ENCODE measurements around the gene PDK1.
"Not testable (repeated sequence)": the region's sequence is repeated elsewhere in the genome, so short reads cannot be mapped to it uniquely, and the experiment has no call there.

PDK1 gene

DNA sequence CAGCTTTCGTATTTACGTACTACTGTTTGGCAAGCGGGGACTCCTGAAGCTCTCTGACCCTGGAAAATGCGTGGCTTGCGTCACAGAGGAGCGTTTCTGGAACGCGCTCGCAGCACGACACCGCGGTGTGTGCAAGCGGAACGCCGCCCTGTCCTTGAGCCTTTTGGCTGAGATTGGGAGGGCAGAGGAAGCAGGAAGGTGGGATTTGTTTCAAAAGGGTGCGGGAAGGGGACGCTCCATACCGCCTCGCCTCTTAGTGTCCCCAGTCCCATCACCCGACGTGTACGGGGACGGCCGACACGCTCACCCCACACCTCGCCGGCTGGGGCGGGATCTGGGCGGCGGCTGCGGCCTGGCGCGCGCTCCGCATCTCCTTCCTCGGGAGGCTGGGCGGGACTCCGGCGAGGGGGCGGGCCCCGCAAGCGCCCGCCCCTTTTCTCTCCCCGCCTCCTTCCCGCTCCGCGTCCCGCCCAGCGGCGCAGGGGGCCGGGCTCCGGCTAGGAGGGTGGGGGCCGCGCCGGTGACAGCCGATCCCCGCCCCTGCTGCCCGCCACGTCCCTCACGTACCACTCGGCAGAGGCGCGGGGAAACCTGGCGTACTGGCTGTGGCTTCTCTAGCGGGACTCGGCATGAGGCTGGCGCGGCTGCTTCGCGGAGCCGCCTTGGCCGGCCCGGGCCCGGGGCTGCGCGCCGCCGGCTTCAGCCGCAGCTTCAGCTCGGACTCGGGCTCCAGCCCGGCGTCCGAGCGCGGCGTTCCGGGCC lies at the start of gene PDK1:
TSS of gene PDK1 (plus strand) at position 569 of the 762 bp plus-strand sequence. CDS start at position 630, 61 bp downstream.
- peak; percentile 91 for DNase-seq (ENCODE audit: low spot score)

- DNase-seq (ENCODE audit: low spot score), result no peak
These were observed 48.7 kb upstream of the PDK1 start for GRCh38 chr2:172507199-172507598.

- DNase-seq (ENCODE audit: low spot score), result no peak
These were observed 45.8 kb upstream of the PDK1 start for GRCh38 chr2:172510088-172510487.

- DNase-seq (ENCODE audit: low spot score), result no peak
These were observed 45.3 kb upstream of the PDK1 start for GRCh38 chr2:172510548-172510947.

- DNase-seq (ENCODE audit: low spot score), result no peak
These were observed 42.9 kb upstream of the PDK1 start for GRCh38 chr2:172512810-172513523.

DNA sequence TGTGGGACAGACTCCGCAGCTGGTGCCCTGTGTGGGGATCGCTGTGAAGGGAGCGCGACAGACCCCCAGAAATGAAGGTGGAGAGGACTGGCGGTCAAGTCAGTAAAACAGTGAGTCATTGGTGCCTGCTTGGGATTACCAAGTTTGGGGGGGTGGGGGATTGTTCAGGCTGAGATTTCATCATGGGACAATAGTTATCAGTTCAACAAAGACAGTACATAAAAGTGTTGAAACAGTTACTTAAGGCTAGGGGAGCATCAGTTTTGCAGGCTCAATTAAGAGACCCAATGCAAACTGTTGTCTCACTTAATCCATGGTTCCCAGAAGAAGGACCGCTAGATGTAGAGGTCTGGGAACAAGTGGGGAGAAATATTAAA lies 42.4 kb upstream of the PDK1 start:
- DNase-seq (ENCODE audit: low spot score), result no peak

DNA sequence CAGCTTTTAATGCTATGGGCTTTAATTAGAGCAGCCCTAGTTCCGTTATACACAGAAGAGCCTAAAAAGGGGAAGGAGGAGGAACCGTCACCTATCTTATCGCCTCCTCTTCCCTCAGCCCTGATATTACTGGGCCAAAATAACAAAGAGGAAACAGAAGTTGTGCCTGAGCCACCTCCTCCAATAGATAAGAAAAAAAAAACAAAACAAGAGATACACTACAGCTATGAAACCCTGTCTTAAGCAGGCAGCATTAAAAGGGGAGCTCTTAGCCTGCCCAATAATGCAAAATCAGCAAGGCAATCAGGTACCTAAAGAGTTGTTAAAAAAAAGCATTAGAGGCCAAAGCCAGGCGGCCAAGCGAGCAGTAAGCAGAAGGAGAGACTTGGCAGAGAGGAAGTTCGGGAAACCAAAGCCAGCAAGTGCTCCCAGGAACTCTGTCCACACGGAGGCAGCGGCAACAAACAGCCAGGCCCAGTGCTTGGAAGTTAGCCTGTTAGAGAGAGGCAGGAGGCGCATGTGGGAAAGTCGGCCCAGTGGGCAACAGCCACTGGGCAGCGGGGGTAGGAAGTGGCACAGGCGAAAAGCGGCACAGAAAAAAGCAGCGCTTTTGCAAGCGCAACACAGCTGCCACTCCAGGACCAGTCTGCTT lies 41.8 kb upstream of the PDK1 start:
- peak; percentile 50 for DNase-seq (ENCODE audit: low spot score)

DNA sequence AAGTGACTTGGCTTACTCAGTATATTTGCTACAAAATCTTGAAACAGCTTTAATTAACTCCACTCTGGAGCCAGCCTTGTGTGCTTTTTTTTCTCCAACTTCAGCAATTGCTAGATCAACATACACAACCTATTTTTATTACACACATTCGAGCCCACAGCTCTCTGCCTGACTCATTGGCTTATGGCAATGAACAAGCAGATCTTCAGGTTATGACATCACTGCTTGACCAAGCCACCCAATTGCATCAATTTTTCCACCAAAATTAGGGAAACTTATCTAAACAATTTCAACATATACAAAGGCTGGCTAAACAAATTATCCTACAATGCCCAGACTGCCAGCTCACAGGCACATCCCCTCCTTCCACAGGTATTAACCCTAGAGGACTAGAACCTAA lies 39.6 kb upstream of the PDK1 start:
- no peak for DNase-seq (ENCODE audit: low spot score)

- no peak for DNase-seq (ENCODE audit: low spot score)
These were observed 36.9 kb upstream of the PDK1 start for GRCh38 chr2:172518995-172519394.

- DNase-seq (ENCODE audit: low spot score), result no peak
These were observed 30.3 kb upstream of the PDK1 start for GRCh38 chr2:172525601-172526000.

DNA sequence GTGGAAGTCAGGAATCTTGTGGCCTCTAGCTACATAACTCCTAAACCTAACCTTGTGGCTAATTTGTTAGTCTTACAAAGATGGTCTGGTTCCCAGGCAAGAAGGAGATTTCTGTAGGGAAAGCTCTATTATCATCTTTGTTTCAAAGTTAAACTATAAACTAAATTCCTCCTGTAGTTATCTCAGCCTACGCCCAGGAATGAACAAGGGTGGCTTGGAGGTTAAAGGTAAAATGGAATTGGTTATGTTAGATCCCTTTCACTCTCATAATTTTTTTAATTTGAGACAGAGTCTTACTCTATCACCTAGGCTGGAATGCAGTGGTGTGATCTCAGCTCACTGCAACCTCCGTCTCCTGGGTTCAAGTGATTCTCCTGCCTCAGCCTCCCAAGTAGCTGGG lies 24.6 kb upstream of the PDK1 start:
- no peak for DNase-seq (ENCODE audit: low spot score)

GRCh38 chr2:172532461-172532860 lies 23.4 kb upstream of the PDK1 start:
- DNase-seq (ENCODE audit: low spot score), result not testable (repeated sequence)

DNA sequence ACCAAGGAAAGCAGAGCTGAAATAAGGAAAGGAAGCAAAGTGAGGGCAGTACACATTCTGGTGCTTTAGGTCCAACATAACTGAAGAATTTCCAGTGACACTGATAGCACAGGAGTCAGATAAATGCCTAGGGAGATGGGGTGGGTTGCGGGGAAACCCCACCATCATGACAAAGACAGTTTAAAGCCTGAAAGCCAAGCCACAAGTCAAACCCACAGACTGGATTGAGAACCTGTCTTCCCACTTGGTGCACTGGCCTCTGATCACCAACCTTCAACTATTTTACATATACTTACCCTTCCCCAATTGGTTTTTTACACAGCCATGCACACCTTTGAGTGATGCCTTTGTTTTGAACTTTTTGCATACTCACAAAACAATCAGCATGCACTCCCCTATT lies 22.2 kb upstream of the PDK1 start:
- no peak for DNase-seq (ENCODE audit: low spot score)

DNA sequence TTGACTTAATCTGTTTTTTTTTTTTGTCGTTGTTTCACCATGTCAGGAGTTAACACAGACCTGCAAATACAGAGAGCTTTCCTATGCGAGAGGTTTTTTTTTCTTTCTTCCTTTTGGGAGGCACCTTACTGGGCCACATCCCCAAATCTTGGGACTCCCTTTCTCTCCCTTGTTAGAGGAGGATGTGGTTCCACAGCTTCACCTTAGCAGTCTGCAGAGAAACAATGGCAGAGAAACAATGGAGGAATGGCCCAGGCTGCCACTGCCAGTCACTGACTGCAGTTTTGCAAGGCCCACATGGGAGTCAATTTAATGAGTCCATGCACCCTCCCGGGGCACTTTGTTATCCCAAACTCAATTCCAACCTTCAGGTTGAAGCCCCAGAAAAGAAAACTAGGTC lies 20.8 kb upstream of the PDK1 start:
- no peak for DNase-seq (ENCODE audit: low spot score)

DNA sequence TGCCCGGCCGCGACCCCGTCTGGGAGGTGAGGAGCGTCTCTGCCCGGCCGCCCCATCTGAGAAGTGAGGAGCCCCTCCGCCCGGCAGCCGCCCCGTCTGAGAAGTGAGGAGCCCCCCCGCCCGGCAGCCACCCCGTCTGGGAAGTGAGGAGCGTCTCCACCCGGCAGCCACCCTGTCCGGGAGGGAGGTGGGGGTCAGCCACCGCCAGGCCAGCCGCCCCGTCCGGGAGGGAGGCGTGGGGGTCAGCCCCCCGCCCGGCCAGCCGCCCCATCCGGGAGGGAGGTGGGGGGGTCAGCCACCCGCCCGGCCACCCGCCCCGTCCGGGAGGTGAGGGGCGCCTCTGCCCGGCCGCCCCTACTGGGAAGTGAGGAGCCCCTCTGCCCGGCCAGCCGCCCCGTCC lies 18.0 kb upstream of the PDK1 start:
- DNase-seq (ENCODE audit: low spot score), result not testable (repeated sequence)

GRCh38 chr2:172539767-172540166 lies 16.1 kb upstream of the PDK1 start:
- DNase-seq (ENCODE audit: low spot score), result no peak

DNA sequence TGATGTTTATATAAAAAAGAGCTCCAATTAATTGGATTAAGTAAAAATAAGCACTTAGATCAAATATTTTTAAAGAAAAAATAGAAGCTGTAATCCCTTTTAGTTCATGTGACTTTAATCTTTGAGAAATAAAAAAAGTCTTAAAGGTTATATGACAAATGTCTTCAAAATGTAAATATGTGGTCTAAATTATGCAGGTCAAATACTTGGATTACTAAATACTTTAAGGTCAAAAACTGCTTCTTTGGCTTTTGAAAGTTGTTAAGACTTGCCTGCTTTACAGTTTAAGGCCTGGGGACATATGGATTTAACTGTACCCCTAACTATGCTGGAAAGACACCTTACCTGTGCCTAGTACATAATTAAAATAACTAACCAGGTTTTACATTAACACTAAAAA lies 15.5 kb upstream of the PDK1 start:
- DNase-seq (ENCODE audit: low spot score), result no peak

DNA sequence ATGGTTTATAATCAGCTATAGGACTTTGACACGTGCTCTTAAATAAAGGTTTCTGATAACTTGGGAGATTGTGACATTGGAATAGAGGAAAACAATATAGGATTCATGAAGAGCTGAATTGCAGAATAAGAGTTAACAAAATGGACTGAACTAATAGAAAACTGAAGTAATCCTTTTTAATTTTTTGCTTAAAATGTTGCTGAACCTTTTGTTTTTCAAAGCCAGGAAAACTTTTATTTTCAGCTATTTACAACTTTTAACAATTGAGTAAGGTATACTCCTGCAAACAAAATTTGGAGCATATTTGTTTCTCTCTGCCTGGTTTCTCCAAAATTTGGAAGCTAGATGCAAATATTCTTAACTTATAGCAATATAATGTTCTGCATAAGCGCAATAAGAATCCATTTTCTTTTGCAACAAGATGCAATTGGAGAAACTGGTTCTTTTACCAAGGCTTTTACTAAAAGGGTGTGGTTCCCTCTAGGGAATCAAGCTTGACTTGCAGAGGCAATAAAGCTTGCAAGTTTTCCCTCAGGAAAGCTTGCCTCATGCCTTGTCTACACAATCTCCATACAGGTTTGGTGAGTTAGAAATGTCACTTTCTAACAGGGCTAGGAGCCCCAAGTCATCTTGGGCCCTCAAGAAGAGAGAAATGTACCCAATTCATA lies 10.3 kb upstream of the PDK1 start:
- no peak for DNase-seq (ENCODE audit: low spot score)

GRCh38 chr2:172549131-172549530 lies 6.8 kb upstream of the PDK1 start:
- DNase-seq (ENCODE audit: low spot score), result no peak

DNA sequence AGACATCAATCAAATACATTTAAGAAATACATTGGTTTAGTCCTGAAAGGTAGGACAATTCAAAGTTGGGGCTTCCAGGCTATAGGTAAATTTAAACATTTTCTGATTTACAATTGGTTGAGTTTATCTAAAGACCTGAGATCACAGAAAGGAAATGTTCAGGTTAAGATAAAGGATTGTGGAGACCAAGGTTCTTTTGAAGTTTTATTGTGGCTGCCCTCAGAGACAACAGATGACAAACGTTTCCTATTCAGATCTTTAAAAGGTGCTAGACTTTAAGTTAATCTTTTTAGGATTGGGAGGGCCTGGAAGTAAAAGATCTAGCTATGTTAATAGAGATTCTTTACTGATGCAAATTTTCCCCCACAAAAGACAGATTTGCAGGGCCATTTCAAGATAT lies 6.1 kb upstream of the PDK1 start:
- not testable (repeated sequence) for DNase-seq (ENCODE audit: low spot score)

DNA sequence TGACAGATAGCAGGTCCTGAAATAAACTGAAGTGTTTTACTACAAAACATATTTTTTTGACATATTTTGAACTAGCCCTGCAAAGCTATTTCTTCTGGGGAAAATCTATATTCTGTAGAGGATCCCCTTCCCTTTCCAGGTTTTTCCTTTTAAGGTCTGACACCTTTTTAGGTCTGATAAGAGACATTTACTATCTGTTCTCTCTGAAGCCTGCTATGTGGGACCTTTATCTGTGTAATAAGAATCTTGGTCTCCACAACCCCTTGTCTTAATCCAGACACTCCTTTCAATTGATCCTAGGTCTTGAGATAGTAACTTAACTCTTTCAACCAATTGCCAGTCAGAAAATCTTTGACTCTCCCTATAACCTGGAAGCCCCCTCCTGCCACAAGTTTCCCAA lies 5.5 kb upstream of the PDK1 start:
- no peak for DNase-seq (ENCODE audit: low spot score)

DNA sequence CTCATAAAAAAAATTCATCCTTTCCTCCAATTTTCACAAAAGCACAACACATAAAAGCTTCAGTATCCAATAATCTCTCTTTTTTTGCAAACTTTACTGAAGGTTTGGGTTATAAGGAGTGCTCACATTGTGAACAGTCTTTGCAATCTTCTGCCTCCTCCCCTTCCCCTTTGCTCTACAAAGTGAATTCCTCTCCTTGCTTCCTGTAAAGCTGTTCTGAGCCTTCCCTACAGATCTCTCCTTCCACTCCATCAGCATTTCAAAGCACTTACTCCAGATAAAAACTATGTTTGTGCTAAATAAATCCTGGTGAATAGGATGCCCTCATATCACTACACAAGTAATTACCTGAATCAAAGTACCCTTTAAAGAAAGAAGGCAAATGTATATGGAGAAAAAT lies 4.6 kb upstream of the PDK1 start:
- DNase-seq (ENCODE audit: low spot score), result no peak
